DMS 273 treated with DMSO at 0.1 percent for 48 hours (cell line): Measurements from ENCODE around the gene MS4A4A.
"Not testable (repeated sequence)": the region's sequence is repeated elsewhere in the genome, so short reads cannot be mapped to it uniquely, and the experiment has no call there.

Experiments
- DNase-seq: peaks from one replicate; lab custom pipeline; 2025; lab: John Stamatoyannopoulos, UW

The MS4A4A gene

GRCh38 chr11:60301884-60302283 is 21.4 kb downstream of the MS4A4A start:
- not testable (repeated sequence) for DNase-seq

GRCh38 chr11:60303661-60304060 is 23.2 kb downstream of the MS4A4A start:
- no peak for DNase-seq

GRCh38 chr11:60305906-60306619 is 25.6 kb downstream of the MS4A4A start:
- DNase-seq: no peak

GRCh38 chr11:60307507-60308195 is 27.2 kb downstream of the MS4A4A start:
- DNase-seq: no peak

GRCh38 chr11:60310407-60310998 is 30.0 kb downstream of the MS4A4A start:
- DNase-seq: no peak

GRCh38 chr11:60314635-60315321 is 34.3 kb downstream of the MS4A4A start:
- no peak for DNase-seq

GRCh38 chr11:60315871-60316270 is 35.4 kb downstream of the MS4A4A start:
- DNase-seq: no peak

GRCh38 chr11:60316317-60316716 is 35.9 kb downstream of the MS4A4A start:
- DNase-seq: no peak

GRCh38 chr11:60318726-60319125 is 38.3 kb downstream of the MS4A4A start:
- no peak for DNase-seq

GRCh38 chr11:60321051-60321450 is 40.6 kb downstream of the MS4A4A start:
- no peak for DNase-seq

- DNase-seq: no peak
Observed at GRCh38 chr11:60326955-60327354, 46.5 kb downstream of the MS4A4A start, which contains the start of gene MS4A6E. Gene MS4A6E (plus strand): TSS chr11:60327255. CDS start chr11:60334896, 7,641 bp downstream.

GRCh38 chr11:60328460-60328859 is 48.0 kb downstream of the MS4A4A start:
- DNase-seq: no peak

GRCh38 chr11:60332846-60333245 is 52.4 kb downstream of the MS4A4A start:
- DNase-seq: no peak

- DNase-seq: no peak
Observed at GRCh38 chr11:60334005-60334620, 53.6 kb downstream of the MS4A4A start.

- DNase-seq: no peak
Observed at GRCh38 chr11:60336767-60337391, 56.4 kb downstream of the MS4A4A start.

GRCh38 chr11:60338053-60338452 is 57.6 kb downstream of the MS4A4A start:
- no peak for DNase-seq

GRCh38 chr11:60339356-60339755 is 58.9 kb downstream of the MS4A4A start:
- DNase-seq: no peak

GRCh38 chr11:60343094-60343704 is 62.7 kb downstream of the MS4A4A start:
- DNase-seq: no peak

GRCh38 chr11:60344146-60344545 is 63.7 kb downstream of the MS4A4A start:
- no peak for DNase-seq

GRCh38 chr11:60345489-60345888 is 65.0 kb downstream of the MS4A4A start:
- no peak for DNase-seq
